ENCODE measurements around the gene ATL3.

- no peak for TF ChIP-seq POLR2AphosphoS5 (IDR thresholded peaks at IDR 0.05; ENCODE audit: borderline replicate concordance, low read depth, low read length)
- no peak for TF ChIP-seq EZH2 (IDR thresholded peaks at IDR 0.05)
- no peak for TF ChIP-seq FOXP2 (optimal IDR thresholded peaks at IDR 0.05; ENCODE audit: control extremely low read depth, extremely low read length, insufficient read depth)
Observed at GRCh38 chr11:63616953-63617352, 54.2 kb downstream of the ATL3 start.
